DMS53 (cell line): Measurements from ENCODE around the gene BPIFB3.

Experiments
- DNase-seq: peaks from one replicate; lab custom pipeline; 2025; lab: John Stamatoyannopoulos, UW

Gene BPIFB3

DNA sequence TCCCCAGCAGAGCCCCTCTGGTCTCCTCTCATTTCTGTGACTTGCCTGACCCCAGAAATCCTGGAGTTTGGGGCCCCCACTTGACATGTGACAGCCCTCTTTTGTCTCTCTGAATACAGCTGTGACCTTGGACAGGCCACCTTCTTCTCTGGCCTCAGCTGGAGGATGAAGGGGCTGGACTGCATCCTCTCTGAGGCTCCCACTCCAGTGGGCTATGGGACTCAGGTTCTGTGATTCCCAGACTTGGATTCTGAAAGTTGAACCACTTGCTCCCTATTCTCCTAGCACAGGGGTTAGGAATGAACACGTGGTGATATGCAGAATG is 9.1 kb downstream of the BPIFB3 start:
- no peak for DNase-seq

DNA sequence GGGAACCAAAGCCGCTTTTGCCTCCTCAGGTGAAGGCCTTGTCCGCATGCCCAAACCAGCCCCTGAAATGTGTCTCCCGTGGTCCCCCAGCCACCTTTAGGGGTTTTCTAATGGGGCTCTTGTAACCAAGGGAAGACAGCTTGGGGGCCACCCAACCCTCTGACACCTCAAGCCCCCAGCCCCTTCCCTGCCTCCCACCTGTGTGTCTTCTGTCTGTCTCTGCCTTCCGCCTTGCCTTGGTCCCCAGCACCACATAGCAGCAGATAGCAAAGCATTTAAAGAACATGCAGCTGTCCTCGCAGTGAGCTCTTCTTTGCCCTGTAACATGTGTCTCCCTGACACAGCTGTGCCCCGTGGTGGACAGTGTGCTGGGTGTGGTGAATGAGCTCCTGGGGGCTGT is 9.6 kb downstream of the BPIFB3 start:
- DNase-seq: no peak

DNA sequence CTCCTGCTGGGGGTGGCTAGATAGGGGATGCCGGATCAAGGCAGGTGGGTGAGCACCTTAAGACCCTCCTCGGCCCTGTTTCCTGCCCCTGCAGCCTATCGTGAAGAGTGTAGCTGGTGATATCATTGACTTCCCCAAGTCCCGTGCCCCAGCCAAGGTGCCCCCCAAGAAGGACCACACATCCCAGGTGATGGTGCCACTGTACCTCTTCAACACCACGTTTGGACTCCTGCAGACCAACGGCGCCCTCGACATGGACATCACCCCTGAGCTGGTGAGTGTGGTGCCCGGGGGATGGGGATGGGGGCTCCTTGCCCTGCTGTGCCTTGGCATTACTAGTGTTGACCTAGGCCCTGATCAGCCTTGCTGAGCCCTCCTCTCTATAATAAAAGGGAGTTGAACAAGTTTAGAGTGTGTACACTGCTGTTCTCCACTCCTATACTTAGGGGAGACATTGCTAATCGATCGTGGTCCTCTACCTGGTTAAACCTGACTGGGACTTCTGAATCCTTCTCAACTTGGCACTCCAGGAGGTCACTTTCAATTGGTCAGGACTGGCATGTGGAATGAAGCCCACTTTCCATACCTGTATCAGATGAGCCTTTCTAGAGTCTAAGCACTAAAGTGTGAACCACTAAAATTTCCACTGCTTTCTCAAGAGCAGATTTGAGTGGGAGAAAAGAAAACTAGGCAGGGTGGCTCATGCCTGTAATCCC is 11.0 kb downstream of the BPIFB3 start:
- DNase-seq: no peak

DNA sequence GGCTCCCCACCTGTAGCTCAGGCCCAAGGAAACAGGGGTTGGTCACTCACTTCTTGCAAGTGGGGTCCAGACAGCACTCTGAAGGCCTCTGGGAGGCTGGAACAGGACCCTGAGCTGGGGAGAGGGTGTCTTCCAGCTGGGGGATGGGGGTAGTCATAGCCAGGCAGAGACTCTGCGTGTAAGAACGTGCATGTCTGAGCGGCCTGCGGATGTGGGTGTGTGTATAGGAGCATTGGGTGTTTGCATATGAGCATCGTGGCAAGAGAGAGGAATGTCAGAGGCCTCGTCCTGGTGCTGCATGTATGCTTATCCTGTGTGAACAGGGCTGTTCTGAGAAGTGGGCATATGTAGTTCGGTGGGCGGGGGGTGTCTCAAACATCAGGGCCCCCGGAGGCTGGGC is 12.1 kb downstream of the BPIFB3 start:
- no peak for DNase-seq

DNA sequence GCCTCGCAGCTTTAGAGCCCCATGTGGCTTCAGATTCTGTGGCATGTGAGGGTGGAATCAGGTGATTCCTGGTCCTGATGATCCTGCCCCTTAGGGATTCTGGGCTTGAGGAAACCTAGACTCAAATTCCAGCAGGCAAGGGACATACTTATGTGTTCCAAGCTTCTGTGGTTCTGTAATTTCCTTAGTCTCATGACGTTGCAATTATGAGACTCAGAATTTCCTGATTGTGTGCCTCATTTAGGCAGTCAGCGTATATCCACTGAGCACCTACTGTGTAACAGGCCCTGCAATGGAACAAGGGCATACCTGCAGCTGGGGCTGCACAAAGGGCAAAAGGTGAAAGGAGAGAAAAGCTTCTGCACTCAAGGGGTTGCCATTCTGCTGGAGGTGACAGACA is 14.1 kb downstream of the BPIFB3 start:
- no peak for DNase-seq

DNA sequence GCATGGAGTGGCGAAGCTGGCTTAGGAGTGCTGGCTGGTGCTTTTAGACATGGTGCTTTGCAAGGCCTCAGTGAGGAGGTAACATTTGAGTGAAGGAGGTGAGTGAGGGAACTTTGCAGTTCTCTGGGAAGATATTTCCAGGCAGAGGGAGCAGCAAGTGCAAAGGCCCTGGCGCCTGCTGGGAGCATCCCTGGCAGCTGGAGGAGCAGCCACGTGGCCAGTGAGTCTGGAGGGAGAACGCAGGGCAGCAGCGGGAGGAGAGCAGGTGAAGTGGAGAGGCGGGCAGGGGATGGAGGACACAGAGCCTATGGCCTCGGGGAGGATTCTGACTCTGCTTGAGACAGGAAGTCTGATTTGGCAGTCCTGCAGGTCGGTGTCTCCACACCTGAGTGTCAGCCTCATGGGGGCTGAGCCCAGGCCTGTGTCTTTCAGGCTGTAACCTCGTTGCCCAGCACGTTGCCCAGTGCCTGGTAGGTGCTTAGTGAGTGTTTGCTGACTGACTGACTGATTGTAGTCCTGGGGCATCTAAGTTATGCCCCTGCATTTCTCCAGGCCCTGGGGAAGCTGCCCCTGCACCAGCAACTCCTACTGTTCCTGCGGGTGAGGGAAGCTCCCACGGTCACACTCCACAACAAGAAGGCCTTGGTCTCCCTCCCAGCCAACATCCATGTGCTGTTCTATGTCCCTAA is 14.7 kb downstream of the BPIFB3 start:
- DNase-seq: no peak

DNA sequence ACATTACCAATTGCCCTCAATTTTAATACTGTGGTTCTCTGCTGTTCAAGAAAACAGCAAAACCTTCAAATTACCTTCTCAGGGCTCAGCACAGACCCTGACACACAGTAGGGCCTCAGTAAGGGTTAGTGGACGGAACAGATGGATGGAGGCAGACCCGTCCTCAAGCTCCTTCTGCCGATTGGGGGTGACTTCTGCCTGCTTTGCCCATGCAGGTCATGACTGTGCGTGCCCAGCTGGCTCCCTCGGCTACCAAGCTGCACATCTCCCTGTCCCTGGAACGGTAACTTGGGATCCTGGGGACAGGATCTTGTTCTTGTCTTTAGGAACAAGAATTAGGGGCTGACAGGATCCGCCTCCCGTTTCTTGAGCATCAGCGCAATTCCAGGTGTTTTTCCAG is 16.0 kb downstream of the BPIFB3 start:
- DNase-seq: no peak

DNA sequence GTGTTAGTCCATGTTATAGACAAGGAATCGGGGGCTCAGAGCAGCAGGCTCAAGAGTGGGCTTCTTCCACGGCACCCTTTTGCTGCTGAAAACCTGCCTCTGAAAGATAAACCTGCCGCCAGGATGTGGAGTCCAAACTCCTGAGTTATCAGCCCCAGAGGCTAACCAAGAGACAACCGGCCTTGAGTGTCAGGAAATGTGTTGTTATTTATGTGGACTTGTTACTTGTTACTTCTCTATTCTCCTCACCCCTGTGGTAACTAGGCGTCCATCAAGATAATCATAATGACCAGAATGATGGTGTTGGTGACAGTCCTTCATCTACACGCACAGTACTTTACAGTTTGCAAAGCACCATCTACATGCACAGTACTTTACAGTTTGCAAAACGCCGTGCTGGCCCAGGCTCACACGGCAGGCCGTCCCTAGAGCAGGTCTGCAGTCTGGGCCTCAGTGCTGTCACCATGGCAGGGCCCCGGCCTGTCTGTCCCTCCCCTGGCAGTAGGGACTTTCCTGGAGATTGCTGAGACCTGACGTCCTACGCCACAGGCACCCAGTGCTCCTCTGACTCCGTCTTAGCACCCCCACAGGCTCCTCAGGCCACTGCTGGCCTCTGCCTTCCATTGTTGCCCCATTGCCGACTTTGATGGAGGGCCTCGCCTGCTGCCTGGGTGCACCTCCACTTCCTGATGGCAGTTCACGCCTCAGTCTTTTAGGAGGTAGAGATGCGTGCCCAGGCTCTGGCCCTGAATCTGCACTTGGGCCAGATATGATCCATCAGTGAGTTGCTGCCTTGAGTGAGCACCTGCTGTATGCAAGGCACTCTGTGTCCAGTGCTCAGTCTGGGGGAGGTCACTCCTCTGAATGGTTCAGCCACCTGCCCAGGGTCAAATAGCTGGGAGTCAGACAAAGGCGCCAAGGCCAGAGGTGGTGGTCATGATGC is 16.7 kb downstream of the BPIFB3 start:
- no peak for DNase-seq

DNA sequence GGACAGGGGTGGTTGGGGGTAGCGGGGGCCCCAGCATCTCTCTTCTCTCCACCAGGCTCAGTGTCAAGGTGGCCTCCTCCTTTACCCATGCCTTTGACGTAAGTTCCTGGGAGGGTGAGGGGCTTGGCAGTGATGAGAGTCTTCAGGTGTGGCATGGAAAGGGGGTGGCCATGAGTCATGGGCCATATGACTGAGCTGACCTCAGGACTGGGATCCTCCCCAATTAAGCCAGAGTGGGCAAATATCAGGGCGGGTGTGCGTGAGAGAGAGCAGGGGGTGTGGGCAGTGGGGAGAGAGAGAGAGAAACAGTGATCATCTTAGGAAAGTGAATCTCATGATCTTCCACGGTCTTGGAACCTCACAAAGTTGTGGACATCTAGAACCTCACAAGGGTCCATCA is 17.5 kb downstream of the BPIFB3 start:
- no peak for DNase-seq

DNA sequence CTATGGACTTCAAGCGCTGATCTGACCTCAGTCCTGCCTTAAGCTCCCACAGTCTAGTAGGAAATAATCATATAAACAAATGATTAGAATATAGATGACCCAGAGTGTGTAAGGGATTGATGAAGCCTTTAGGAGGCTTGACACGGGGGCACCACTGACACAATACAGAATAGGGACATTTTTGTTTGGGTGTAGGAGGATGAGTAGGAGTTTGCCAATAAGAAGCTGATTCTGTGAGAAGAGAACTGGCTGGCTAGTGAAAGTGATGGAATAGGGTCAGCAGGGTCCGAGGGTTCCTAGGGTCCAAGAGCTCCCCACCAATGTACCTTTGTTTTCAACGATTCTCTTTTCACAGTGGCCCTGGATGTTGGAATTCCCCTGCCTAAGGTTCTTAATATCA is 18.7 kb downstream of the BPIFB3 start:
- no peak for DNase-seq

DNA sequence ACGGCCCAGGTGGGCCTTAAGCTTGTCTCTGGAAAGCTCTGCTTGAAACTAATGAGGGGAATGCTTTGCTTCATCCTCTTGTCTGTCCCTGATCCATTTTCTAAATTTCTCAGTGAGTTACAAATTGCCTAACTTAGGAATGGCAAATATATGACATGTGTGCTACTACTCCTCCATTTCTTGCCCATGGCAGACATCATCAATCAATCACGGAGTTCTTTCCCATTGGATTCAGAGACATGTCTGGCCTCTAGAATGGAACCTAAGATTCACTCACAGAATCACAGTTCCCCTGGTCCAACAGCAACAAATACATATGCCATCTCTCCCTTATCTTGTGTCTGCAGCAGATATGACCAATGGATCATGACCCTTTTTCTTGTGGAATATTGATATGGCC is 19.1 kb downstream of the BPIFB3 start:
- no peak for DNase-seq

DNA sequence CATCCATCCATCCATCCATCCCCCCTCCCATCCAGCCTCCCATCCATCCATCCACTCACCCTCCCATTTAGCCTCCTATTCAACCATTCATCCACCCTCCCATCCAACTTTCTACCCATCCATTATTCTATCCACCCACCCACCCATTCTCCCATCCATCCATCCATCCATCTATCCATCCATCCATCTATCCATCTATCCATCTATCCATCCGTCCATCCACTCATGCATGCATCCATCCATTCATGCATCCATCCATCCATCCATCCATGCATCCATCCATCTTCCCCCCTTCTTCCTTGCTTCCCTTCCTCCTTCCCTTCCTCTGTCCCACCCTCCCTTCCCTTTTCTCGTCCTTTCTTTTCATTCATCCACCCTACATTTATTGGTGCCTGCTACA is 21.0 kb downstream of the BPIFB3 start:
- no peak for DNase-seq

DNA sequence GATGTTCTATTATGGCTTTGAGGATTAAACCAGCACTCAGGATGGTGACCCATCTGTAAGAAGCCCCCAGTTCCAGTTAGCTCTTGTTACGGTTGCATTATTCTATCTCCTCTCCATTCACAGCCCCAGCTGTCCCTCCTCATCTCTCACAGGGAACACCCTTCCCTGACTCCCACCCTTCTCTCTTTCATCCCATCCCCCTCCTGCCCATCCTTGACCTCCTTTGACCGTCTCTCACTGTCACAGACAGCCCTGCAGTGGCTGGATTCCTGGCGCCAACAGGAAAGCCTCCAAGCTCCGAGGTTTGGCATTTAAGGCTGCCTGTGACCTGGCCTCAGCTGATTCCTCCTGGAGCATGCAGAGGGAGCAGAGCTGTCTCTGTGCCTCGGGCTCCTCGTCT is 21.6 kb downstream of the BPIFB3 start:
- no peak for DNase-seq

DNA sequence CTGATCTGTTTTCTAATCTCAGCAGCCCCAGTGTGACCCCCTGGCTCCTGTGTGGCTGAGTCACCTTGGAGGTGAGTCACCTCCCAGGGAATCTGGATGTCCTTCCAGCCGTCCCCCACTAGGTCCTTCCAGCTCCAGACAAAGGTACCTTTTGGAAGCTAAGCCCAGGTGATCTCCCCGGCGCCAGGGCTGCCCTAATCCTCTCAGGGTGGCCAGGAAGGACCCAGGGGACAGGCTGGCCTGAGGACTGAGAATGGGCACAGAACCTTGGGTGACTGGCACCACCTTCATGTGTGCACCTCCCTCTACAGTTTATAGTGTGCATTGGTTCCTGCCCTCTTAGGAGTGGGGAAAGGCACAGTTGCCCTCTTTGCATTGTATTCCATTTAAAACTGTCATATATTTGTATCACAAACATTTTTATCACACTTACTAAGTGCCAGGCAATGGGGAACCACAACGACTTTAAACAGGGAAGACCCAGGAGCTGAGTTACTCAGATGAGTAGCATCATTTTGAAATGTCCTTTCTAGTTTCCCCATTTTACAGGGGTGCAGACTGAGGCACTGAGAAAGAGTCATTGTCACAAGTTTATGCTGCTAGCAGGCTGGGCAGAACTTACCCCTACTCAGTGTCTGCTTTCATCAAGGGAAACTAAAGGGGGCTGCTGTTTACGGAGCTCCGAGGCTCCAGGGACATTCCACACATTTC is 23.1 kb downstream of the BPIFB3 start:
- peak; percentile 21 for DNase-seq

DNA sequence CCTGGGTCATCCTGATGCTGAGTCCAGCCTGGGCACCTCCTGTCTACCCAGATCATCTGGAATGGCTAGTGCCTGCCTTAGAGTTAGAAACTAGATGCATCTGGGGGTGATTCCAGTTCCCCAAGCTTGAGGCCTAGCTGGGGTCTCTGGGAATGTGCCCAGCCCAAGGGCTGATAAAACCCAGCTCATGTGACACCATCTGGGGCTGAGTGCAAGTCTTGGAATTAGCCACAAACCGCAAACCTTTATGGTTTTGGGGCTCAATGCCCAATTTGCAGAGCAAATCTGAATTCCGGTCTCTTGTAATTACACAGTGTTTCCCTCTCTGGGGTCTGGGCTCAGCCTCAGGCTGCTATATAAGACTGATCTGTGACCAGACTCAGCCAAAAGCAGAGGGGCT is 25.6 kb downstream of the BPIFB3 start, which contains the start of gene BPIFB4:
BPIFB4 (plus strand) TSS at position 385 of the 400 bp plus-strand sequence. CDS start 1,884 bp downstream, outside the sequence.
- DNase-seq: no peak

DNA sequence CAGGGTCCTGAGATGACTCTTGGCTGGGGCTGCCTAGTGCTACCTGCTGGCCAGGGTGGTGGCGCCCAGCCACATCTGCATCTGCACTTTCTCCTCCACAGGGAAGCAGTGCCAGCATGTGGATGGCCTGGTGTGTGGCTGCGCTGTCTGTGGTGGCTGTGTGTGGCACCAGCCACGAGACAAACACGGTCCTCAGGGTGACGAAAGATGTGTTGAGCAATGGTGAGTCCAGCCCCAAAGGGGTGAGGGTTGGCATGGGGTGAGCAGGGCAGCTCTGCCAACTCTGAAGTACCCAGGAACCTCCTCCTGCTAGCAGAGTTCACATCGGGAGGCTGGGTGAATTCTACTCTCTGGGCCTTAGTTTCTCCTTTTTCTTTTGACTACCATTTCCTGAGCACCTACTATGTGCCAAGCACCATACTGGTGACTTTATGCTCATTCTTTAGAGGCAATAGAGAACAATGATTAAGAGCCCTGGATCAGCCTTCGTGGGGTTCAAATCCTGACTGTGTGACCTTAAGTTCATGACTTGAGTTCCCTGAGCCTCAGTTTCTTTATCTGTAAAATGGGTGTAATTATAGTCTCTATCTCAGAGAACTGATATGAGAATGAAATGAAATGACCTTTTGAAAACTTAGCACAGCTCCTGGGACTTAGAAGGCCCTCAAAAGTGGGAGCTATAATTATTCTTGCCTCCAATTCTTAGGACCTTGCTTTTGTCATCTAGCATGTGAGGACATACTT is 27.9 kb downstream of the BPIFB3 start:
- no peak for DNase-seq

DNA sequence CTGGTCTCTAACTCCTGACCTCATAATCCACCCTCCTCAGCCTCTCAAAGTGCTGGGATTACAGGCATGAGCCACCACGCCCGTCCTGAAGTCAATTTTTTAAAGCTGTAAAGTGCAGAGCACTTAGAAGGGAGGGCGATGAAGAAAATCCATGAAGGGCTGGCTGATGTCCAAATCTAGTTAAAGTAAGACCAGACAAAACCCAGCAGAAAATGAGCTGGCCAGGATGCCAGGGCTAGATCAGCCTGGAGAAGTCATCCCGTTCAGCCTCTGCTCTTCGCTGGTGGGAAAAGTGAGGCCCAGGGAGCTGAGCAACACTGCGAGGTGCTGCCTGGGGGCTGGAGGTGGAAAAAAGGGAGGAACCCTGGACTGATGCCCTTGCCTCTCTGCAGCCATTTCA is 28.8 kb downstream of the BPIFB3 start:
- DNase-seq: no peak

DNA sequence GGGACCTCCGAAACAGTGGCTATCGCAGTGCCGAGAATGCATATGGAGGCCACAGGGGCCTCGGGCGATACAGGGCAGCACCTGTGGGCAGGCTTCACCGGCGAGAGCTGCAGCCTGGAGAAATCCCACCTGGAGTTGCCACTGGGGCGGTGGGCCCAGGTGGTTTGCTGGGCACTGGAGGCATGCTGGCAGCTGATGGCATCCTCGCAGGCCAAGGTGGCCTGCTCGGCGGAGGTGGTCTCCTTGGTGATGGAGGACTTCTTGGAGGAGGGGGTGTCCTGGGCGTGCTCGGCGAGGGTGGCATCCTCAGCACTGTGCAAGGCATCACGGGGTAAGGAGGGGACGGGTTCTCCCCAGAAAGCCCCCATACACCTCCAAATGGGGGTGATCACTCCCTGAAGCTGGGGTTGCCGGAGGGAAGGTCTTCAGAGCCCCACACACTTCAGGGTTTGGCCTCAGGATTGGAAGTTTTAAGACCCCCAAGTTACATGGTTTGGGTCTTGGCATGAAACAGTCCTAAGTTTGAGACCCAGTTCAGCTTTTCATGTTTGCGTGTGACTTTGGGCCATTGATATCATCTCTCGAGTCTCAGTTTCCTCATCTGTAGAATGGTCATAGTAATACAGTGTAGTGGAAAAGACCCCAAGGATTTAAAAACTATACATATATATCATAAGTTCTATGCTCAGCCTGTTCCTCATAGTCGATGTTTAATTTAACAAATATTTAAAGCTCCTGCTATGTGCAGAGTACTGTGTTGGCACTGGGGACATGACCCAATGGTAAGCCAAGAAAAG is 30.0 kb downstream of the BPIFB3 start:
- DNase-seq: no peak

DNA sequence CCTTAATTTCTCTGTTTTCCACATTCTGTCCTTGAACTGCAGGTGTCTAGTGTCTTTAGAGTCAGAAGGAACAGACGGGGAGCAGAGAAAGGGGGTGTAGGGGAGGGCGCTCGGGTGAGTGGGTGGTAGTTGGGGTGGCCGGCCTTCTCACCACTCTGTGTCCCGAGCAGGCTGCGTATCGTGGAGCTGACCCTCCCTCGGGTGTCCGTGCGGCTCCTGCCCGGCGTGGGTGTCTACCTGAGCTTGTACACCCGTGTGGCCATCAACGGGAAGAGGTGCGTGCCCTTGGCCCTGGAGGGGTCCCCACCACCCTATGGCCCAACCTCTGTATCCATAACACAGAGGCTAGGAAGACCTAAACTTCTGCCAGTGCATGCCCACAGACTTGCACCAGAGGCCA is 31.0 kb downstream of the BPIFB3 start:
- no peak for DNase-seq

DNA sequence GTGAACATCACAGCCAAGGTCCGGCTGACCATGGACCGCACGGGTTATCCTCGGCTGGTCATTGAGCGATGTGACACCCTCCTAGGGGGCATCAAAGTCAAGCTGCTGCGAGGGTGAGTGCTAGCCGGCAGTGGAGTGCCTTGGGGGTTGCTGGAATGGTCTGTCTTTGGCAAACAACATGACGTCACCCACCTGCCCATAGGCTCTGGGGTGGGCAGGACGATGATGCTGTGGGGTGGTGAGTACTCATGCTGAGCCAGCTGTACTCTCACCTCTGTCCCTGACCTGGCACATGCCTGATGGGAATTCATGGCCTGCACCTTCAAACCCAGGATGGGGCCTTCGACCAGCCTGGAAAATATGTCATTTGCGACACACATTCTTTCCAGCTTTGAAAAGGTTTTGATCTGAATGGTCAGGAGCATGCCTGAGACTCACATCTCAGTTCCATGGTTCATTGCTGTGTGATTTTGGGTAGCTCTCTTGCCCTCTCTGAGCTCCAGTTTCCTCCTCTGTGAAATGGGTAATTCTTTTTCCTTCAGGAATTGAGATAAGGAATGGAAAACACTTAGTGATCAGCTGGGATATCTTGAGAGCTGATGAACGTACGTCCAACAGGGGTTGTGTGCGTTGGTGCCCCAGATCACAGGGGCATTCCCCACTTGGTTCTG is 32.5 kb downstream of the BPIFB3 start:
- no peak for DNase-seq
